HFF-Myc (cell line): Measurements from ENCODE around the gene UBE4B.
A peak's percentile ranks its signal among the peaks of the same experiment; 100 is the strongest.

Experiments used
- DNase-seq: peaks from one replicate; pipeline ENCODE4 v3.0.0-alpha.2; 2011; ENCODE audit warnings: low read depth; ENCODE audit errors: extremely low read depth
- H3K4me3 ChIP-seq: replicated peaks from 2 replicates; pipeline ENCODE4 v1.5.1; 2011; ENCODE audit warnings: low read depth, mild to moderate bottlenecking, control low read depth, low read length
- TF ChIP-seq, protein P1 (sequence below): IDR thresholded peaks from 2 replicates; pipeline ENCODE4 v1.5.1; 2012; ENCODE audit warnings: mild to moderate bottlenecking, low read depth, low read length, control low read depth; ENCODE audit errors: missing control alignments

UBE4B gene

DNA sequence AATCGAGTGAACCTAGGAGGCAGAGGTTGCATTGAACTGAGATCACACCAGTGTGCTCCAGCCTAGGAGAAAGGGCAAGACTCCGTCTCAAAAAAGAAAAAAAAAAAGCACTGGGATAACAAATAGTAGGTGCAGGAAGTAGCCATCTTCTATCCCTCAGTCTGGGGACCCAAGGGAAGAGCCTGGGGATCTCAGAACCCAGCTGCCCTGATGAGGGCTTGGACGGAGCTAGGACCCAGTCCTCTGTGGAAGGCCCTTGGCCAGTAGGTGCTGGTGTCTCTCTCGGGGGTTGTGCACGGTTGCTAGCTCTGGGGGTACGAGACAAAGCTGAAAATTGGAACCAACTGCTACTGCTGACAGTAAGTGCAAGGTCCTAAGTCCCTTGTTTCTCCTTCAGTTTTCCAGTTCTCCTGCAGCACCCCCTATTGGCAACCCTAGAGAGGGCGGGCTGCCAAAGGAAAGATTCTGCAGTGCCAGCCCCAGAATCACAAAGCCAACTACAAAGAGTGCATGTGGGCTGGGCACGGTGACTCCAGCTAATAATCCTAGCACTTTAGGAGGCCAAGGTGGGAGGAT lies 120.0 kb downstream of the UBE4B start:
- no peak overlapping the region for H3K4me3 ChIP-seq
- TF ChIP-seq, protein P1, sequence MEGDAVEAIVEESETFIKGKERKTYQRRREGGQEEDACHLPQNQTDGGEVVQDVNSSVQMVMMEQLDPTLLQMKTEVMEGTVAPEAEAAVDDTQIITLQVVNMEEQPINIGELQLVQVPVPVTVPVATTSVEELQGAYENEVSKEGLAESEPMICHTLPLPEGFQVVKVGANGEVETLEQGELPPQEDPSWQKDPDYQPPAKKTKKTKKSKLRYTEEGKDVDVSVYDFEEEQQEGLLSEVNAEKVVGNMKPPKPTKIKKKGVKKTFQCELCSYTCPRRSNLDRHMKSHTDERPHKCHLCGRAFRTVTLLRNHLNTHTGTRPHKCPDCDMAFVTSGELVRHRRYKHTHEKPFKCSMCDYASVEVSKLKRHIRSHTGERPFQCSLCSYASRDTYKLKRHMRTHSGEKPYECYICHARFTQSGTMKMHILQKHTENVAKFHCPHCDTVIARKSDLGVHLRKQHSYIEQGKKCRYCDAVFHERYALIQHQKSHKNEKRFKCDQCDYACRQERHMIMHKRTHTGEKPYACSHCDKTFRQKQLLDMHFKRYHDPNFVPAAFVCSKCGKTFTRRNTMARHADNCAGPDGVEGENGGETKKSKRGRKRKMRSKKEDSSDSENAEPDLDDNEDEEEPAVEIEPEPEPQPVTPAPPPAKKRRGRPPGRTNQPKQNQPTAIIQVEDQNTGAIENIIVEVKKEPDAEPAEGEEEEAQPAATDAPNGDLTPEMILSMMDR = peak; percentile 67
- DNase-seq = no peak

DNA sequence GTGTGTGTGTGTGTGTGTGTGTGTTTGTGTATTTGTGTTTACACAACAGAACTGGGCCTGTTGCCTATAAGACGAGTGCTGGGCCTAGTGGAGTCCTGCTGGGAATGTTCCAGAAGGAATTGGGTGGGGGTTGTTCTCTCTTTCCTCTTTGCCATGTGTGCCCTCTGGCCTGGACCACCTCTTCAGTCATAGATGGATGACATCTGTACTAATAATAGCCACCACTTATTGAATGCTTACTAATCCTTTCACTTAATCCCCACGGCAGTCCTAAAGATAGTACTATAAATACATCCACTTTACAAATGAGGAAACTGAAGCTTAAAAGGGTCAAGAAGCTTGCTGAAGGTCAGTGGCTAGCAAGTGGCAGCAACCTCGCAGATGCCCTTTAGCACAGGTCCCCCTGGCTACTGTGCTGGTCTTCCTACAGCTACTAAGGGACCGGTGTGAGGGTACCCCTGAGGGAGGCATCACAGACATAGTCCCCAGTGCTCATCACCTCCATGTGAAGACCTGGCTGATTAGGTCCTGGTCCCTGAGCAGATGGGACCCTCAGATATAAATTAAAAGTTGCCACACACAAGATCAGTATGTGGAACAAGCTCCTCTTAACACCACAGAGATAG lies 122.4 kb downstream of the UBE4B start:
- H3K4me3 ChIP-seq = no peak overlapping the region
- no peak for DNase-seq

DNA sequence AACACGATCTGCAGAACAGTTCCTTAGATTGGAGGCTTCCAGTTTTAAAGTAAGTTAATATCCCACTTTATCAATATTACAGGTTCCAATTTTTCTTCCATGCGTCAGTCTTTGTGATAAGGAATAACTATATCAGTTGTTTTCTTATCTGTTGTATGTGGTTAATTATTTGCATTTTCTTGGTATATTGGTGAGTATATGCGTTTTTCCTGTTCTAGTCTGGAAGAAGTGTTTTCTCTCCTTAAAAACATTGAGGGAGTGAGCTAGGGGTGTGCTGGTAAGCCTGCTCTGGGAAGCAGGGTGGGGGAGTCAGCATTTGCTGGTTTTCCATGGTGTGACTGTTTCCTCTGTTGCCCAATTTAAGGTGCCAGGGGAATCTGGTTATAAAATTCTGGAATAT lies 127.4 kb downstream of the UBE4B start:
- TF ChIP-seq, protein P1 = no peak
- no peak overlapping the region for H3K4me3 ChIP-seq
- DNase-seq = no peak

More for the DNA sequence above, 122.4 kb downstream of the UBE4B start:
- TF ChIP-seq, protein P1 = no peak

DNA sequence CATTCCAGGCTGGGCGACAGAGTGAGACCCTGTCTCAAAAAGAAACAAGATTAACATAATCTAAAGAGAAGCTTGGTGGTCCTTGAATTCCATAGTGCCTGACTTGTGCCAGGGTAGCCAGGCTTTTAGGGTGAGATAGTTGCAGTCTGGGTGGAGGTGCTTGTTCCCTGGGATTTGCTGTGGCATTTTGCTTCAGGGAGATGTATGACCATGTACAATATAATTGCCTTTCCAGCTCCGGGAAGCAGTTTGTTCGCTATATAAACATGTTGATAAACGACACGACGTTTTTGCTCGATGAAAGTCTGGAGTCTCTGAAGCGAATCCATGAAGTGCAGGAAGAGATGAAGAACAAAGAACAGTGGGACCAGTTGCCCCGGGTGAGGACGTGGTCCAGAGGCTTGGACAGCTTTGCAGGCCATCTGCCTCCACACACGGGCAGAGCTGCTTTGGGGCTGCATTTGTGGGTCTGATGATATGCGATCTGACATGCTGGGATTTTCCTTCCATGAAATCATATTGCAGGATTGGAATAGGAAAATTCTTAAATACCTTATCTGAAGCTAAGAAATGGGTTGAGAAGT lies 128.2 kb downstream of the UBE4B start:
- DNase-seq = no peak
- H3K4me3 ChIP-seq = no peak overlapping the region
- TF ChIP-seq, protein P1 = no peak

DNA sequence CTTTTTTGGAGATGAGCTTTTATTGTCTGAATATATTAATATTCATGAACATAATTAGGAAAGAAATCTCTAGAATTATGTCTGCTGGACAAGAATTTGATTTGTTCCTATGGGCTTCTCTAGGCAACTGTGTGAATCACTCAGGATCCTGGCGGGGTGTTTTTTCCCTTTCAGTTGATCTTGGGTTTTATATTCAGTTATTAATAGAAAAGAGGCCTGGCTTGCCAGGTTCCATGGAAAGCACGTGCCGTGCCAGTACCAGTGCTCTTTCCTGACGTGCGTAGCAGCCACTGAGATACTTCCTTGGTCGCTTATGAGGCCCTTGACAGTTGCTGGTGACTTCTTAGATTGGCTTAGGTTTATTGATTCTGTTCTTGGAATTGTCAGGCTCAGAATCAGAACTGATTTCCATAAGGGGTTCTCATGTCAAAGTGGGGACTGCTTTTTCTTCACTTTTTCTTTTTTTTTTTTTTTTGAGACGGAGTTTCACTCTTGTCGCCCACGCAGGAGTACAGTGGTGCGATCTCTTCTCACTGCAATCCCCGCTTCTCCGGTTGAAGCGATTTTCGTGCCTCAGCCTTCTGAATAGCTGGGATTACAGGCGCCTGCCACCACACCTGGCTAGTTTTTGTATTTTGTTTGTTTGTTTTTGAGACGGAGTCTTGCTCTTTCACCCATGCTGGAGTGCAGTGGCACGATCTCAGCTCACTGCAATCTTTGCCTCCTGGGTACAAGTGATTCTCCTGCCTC lies 129.0 kb downstream of the UBE4B start:
- TF ChIP-seq, protein P1 = no peak
- H3K4me3 ChIP-seq = no peak overlapping the region
- DNase-seq = no peak

DNA sequence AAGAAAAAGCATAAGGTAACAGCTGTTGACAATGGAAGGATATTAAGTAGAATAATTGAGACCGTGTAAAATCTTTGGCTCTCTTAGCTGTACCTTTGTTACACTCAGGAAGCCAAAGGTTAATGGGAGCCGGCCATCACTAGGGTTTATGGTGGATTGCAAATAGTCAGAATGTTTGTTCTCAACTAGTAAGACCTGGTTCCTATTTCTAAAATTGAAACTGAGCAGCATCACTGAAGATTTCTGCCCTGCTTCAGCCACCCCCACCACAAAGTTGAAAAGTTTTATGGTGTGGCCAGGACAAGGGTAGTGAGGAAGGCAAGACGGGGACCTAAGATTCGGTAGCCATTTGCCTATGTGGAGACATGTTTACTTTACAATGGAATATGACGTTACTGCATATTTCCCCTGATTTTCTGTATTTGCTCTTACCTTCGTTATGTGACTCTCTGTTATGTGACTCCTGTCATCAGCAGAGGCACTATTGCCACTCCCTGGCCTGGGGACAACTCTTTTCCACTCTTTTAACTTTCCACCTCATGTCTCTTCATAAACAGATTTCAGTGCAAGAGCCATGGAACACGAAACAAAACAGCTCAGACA lies 136.3 kb downstream of the UBE4B start:
- no peak for DNase-seq
- no peak overlapping the region for H3K4me3 ChIP-seq
- TF ChIP-seq, protein P1 = no peak
